HFF-Myc (cell line): ENCODE measurements around the gene HPX.

Source experiments
- DNase-seq: peaks from one replicate; pipeline ENCODE4 v3.0.0-alpha.2; 2011; ENCODE audit warnings: low read depth; ENCODE audit errors: extremely low read depth
- H3K4me3 ChIP-seq: replicated peaks from 2 replicates; pipeline ENCODE4 v1.5.1; 2011; ENCODE audit warnings: low read depth, mild to moderate bottlenecking, control low read depth, low read length
- TF ChIP-seq, protein P1 (sequence below): IDR thresholded peaks from 2 replicates; pipeline ENCODE4 v1.5.1; 2012; ENCODE audit warnings: mild to moderate bottlenecking, low read depth, low read length, control low read depth; ENCODE audit errors: missing control alignments

The HPX gene

DNA sequence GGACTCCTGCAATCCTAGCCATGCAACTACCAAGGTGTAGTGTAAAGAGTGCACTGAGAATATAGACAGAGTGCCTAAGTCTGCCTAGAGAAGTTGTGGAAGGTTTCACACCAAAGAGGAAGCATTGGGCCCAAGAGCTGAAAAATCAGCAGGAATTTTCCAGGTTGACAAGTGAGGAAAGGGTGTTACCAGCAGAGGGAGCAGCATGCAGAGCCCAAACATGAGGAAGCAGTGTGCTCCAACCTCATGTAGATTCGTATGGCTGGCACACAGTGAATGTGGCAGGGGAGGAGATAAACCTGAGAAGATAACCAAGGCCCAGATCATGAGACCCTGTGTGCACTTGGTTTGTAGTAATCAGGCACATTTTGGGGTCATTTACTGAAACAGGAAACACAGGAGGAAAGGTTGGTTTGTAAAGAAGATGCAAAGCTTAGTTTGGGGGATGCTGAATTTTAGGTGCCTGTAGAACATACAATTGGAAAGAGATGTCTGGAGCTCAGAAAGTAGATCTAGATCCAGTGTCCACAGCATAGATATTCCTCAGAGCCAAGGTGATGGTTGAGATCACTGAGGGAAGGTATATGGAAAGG lies 1.7 kb downstream of the HPX start:
- peak; percentile 42 for DNase-seq
- TF ChIP-seq, protein P1, sequence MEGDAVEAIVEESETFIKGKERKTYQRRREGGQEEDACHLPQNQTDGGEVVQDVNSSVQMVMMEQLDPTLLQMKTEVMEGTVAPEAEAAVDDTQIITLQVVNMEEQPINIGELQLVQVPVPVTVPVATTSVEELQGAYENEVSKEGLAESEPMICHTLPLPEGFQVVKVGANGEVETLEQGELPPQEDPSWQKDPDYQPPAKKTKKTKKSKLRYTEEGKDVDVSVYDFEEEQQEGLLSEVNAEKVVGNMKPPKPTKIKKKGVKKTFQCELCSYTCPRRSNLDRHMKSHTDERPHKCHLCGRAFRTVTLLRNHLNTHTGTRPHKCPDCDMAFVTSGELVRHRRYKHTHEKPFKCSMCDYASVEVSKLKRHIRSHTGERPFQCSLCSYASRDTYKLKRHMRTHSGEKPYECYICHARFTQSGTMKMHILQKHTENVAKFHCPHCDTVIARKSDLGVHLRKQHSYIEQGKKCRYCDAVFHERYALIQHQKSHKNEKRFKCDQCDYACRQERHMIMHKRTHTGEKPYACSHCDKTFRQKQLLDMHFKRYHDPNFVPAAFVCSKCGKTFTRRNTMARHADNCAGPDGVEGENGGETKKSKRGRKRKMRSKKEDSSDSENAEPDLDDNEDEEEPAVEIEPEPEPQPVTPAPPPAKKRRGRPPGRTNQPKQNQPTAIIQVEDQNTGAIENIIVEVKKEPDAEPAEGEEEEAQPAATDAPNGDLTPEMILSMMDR = peak; percentile 80
- H3K4me3 ChIP-seq = no peak overlapping the region

DNA sequence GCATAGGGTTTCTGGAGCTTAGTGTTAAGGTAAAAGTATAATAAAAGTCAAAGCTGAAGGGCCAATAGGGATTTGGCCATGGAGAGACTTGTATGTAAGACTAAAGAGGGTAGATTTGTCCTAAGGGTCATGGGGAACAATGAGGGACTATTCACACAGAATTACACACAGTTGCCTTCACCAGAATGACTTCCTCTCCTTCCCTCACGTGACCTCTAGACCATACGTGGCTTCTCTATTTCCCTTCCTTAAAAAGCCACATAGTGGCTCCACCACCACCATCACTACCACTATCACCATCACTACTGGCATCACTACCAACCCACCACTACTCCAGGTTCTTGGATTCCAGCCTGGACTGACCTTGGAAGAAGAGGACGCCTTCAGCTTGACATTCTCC lies 2.8 kb downstream of the HPX start:
- H3K4me3 ChIP-seq = no peak overlapping the region
- TF ChIP-seq, protein P1 = no peak
- no peak for DNase-seq

DNA sequence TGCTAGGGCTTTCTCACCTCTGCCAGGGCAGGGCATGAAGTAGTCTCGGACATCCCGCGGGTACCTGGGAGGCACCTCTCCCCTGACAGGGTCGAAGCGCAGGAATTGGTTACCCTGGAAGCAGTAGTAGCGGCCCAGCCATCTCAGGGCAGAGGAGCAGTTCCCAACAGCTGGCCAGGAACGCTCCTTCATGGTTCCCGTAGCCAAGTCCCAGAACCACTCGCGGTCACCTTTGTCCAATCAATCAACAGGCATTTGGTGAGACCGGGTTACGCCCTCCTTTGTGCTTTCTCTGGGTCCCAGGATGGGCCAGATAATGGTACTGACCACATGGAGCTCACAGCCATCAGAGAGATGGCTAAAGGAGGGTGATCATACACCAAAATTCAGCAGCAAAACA lies 3.4 kb downstream of the HPX start:
- TF ChIP-seq, protein P1 = no peak
- DNase-seq = no peak
- H3K4me3 ChIP-seq = no peak overlapping the region

DNA sequence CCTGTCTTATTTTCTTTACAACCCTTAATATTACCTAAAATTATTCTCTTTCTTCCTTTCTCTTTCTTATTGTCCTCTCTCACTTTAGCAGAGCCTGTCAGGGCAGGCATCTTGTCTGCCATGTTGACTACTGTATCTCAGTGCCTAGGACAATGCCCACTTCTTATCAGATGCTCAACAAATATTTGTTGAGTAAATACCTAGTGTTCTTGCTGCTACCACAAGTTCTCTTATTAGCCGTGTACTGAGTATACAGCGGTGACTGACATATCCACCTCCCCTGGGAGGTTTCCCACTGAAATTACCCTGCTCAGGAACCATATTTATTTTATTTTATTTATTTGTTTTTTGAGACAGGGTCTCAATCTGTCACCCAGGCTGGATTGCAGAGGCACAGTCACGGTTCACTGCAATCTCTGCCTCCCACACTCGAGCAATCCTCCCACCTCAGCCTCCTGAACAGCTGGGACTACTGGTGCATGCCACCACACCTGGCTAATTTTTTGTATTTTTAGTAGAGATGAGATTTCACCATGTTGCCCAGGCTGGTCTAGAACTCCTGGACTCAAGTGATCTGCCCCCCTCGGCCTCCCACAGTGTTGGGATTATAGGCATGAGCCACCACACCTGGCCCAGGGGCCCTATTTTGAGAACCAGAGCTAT lies 6.7 kb downstream of the HPX start:
- TF ChIP-seq, protein P1 = no peak
- no peak overlapping the region for H3K4me3 ChIP-seq
- DNase-seq = no peak

DNA sequence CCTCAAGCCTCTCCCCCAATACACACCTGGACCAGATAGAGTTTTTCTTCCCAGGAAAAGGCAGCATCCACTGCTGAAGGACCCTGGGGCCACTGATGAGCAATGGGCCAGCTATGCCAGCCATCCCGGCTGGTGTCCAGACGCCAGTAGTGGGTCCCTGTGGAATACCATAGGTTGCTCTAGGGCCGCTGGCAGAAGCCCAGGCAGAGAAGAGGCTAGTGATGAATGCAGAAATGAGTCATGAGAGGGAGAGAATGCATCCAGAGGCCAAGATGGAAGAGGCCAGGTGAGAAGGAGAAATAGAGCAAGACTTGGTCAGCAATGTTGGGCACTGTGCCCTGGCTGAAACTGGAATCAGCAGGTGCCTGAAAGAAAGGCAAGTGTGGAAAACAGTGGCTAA lies 8.9 kb downstream of the HPX start:
- H3K4me3 ChIP-seq = no peak overlapping the region
- TF ChIP-seq, protein P1 = no peak
- peak; percentile 6 for DNase-seq

DNA sequence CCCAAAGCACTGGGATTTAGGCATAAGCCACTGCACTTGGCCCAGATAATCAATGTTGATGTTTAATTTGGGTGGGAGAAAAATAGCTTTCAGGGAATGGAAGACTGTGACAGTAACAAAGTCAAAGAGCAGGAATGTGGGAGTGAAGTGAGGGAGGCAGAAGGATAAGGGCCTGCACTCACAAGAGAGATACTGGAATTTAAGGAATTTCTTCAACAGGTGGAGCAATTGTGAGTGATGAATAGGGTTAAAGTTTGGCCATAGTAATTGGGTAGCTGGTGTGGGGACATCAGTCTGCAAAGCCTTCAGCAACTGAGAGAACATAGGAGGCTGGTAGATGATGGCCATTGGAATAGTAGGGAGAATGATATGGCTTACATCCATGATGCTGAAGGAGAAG lies 13.3 kb downstream of the HPX start:
- no peak overlapping the region for H3K4me3 ChIP-seq
- DNase-seq = no peak
- TF ChIP-seq, protein P1 = no peak
